Activated T-helper 1 cell treated with anti-CD3 and anti-CD28 coated beads, Interleukin-12 subunit alpha, Interleukin-12 subunit beta, Interleukin-2, Interleukin-4 antibody, amounts not matched to agents 30 ng/mL and 10 ng/mL and 1 ng/mL, durations not matched to agents 14 hours and 24 hours and 36 hours (primary cell): ENCODE measurements around the gene MSL1. TPM values are rescaled to one million over a fixed set of nuclear protein-coding genes. Genes with fewer than 3 reads are reported as not detected.

ENCODE experiments used
- DNase-seq: peaks from one replicate; pipeline ENCODE4 v3.0.0; 2021; ENCODE audit warnings: low spot score
- H3K27ac Mint-ChIP-seq: one replicate; pipeline ENCODE4 v1.8.0; 2021; ENCODE audit warnings: mild to moderate bottlenecking, mixed read lengths
- H3K27me3 Mint-ChIP-seq: one replicate; pipeline ENCODE4 v1.8.0; 2022; ENCODE audit warnings: mild to moderate bottlenecking, moderate library complexity, mixed read lengths; ENCODE audit not compliant: insufficient read depth
- H3K36me3 Mint-ChIP-seq: one replicate; pipeline ENCODE4 v1.8.0; 2021; ENCODE audit warnings: low read depth, mixed read lengths
- H3K4me1 Mint-ChIP-seq: one replicate; pipeline ENCODE4 v1.8.0; 2021; ENCODE audit warnings: low read depth, mixed read lengths
- H3K4me3 Mint-ChIP-seq: one replicate; pipeline ENCODE4 v1.8.0; 2021; ENCODE audit warnings: mild to moderate bottlenecking, moderate library complexity, mixed read lengths
- H3K9me3 Mint-ChIP-seq: one replicate; pipeline ENCODE4 v1.8.0; 2021; ENCODE audit warnings: mixed read lengths
- intact Hi-C: fragments of 100-400 bp; cut with micrococcal nuclease; formaldehyde crosslinking; loops from one replicate; pipeline ENCODE4 v1.15.1; 2024
- total RNA-seq: library from RNA; stranded (reverse); gene quantifications from 2 replicates; pipeline ENCODE4 v1.2.3, GENCODE V29; 2022

The MSL1 gene
- total RNA-seq, 1 donor from 2014 or later, result 87.6 TPM

GRCh38 chr17:40086150-40087044 lies 35.4 kb upstream of the MSL1 start:
- H3K4me1 Mint-ChIP-seq, result no peaks in the 10 kb centered on the region
- no peaks in the 10 kb centered on the region for H3K9me3 Mint-ChIP-seq
- no peak for DNase-seq
- H3K27me3 Mint-ChIP-seq, result no peaks in the 10 kb centered on the region
- H3K4me3 Mint-ChIP-seq, result no peak overlapping the region
- intact Hi-C loops, result loop anchor here (1.0 kb wide), 1 partner anchor 73 kb away; no protein-coding TSS in a partner anchor
- H3K27ac Mint-ChIP-seq, result no peak overlapping the region
- no peaks in the 10 kb centered on the region for H3K36me3 Mint-ChIP-seq

GRCh38 chr17:40087049-40087794 lies 34.5 kb upstream of the MSL1 start:
- no peak overlapping the region for H3K27ac Mint-ChIP-seq
- intact Hi-C loops, result no loop called here
- H3K36me3 Mint-ChIP-seq, result no peaks in the 10 kb centered on the region
- no peaks in the 10 kb centered on the region for H3K27me3 Mint-ChIP-seq
- H3K4me3 Mint-ChIP-seq, result no peak overlapping the region
- H3K9me3 Mint-ChIP-seq, result no peaks in the 10 kb centered on the region
- no peak for DNase-seq
- H3K4me1 Mint-ChIP-seq, result no peaks in the 10 kb centered on the region

- Mint-ChIP-seq H3K27me3 (no peaks in the 10 kb centered on the region), H3K4me1 (no peaks in the 10 kb centered on the region), H3K4me3 (no peak overlapping the region), H3K27ac (no peak overlapping the region), H3K36me3 (no peaks in the 10 kb centered on the region), H3K9me3 (no peaks in the 10 kb centered on the region)
- DNase-seq, result no peak
- intact Hi-C loops, result no loop called here
Measured at GRCh38 chr17:40087903-40088718, 33.7 kb upstream of the MSL1 start.

- intact Hi-C loops, result no loop called here
- Mint-ChIP-seq H3K27me3 (no peaks in the 10 kb centered on the region), H3K4me3 (no peak overlapping the region), H3K9me3 (no peaks in the 10 kb centered on the region), H3K4me1 (no peaks in the 10 kb centered on the region), H3K36me3 (peaks cover 11% of the 10 kb centered on the region), H3K27ac (no peak overlapping the region)
- DNase-seq, result no peak
Measured at GRCh38 chr17:40089077-40089895, 32.5 kb upstream of the MSL1 start.

- Mint-ChIP-seq H3K4me3 (no peak overlapping the region), H3K36me3 (peaks cover 21% of the 10 kb centered on the region), H3K27ac (no peak overlapping the region), H3K4me1 (peaks cover 10% of the 10 kb centered on the region), H3K27me3 (no peaks in the 10 kb centered on the region), H3K9me3 (no peaks in the 10 kb centered on the region)
- DNase-seq, result no peak
- intact Hi-C loops, result loop anchor here (10.0 kb wide), 1 partner anchor 316 kb away; no protein-coding TSS in a partner anchor
Measured at GRCh38 chr17:40090237-40091119, 31.3 kb upstream of the MSL1 start.

- no peaks in the 10 kb centered on the region for H3K9me3 Mint-ChIP-seq
- peaks cover 23% of the 10 kb centered on the region for H3K4me1 Mint-ChIP-seq
- H3K27me3 Mint-ChIP-seq, result no peaks in the 10 kb centered on the region
- intact Hi-C loops, result loop anchor here (10.0 kb wide), 1 partner anchor 317 kb away; no protein-coding TSS in a partner anchor
- H3K36me3 Mint-ChIP-seq, result peaks cover 31% of the 10 kb centered on the region
- DNase-seq, result no peak
- no peak overlapping the region for H3K4me3 Mint-ChIP-seq
- no peak overlapping the region for H3K27ac Mint-ChIP-seq
Measured at GRCh38 chr17:40091691-40092397, 29.9 kb upstream of the MSL1 start.

- no peak overlapping the region for H3K4me3 Mint-ChIP-seq
- intact Hi-C loops, result loop anchor here (10.0 kb wide), 1 partner anchor 318 kb away; no protein-coding TSS in a partner anchor
- peaks cover 37% of the 10 kb centered on the region for H3K36me3 Mint-ChIP-seq
- H3K27me3 Mint-ChIP-seq, result peaks cover 1% of the 10 kb centered on the region
- H3K4me1 Mint-ChIP-seq, result peaks cover 30% of the 10 kb centered on the region
- DNase-seq, result no peak
- H3K9me3 Mint-ChIP-seq, result no peaks in the 10 kb centered on the region
- H3K27ac Mint-ChIP-seq, result no peak overlapping the region
Measured at GRCh38 chr17:40092581-40092980, 29.2 kb upstream of the MSL1 start.

- no peaks in the 10 kb centered on the region for H3K9me3 Mint-ChIP-seq
- peaks cover 40% of the 10 kb centered on the region for H3K36me3 Mint-ChIP-seq
- H3K27ac Mint-ChIP-seq, result no peak overlapping the region
- H3K4me1 Mint-ChIP-seq, result peaks cover 35% of the 10 kb centered on the region
- intact Hi-C loops, result loop anchor here (10.0 kb wide), 1 partner anchor 318 kb away; no protein-coding TSS in a partner anchor
- H3K4me3 Mint-ChIP-seq, result no peak overlapping the region
- DNase-seq, result no peak
- H3K27me3 Mint-ChIP-seq, result peaks cover 1% of the 10 kb centered on the region
Measured at GRCh38 chr17:40093005-40093579, 28.7 kb upstream of the MSL1 start.

- Mint-ChIP-seq H3K36me3 (peaks cover 41% of the 10 kb centered on the region), H3K27me3 (peaks cover 4% of the 10 kb centered on the region), H3K4me3 (no peak overlapping the region), H3K9me3 (no peaks in the 10 kb centered on the region), H3K27ac (no peak overlapping the region), H3K4me1 (peaks cover 41% of the 10 kb centered on the region)
- no peak for DNase-seq
- intact Hi-C loops, result loop anchor here (10.0 kb wide), 1 partner anchor 319 kb away; no protein-coding TSS in a partner anchor
Measured at GRCh38 chr17:40093580-40094201, 28.1 kb upstream of the MSL1 start.

- Mint-ChIP-seq H3K27me3 (peaks cover 5% of the 10 kb centered on the region), H3K4me3 (no peak overlapping the region), H3K4me1 (peaks cover 52% of the 10 kb centered on the region), H3K27ac (no peak overlapping the region), H3K36me3 (peaks cover 41% of the 10 kb centered on the region), H3K9me3 (no peaks in the 10 kb centered on the region)
- DNase-seq, result no peak
- intact Hi-C loops, result loop anchor here (5.0 to 10.0 kb wide), 3 partner anchors 228 to 693 kb away; partner anchors contain the start of genes FBXL20 and ZPBP2
Measured at GRCh38 chr17:40094874-40095273, 26.9 kb upstream of the MSL1 start.
